SW480 (cell line): ENCODE data around the gene GNPTG.

Experiments
- DNase-seq: peaks from one replicate; pipeline ENCODE4 v3.0.0-alpha.2; 2016; ENCODE audit warnings: low spot score

Gene GNPTG

DNA sequence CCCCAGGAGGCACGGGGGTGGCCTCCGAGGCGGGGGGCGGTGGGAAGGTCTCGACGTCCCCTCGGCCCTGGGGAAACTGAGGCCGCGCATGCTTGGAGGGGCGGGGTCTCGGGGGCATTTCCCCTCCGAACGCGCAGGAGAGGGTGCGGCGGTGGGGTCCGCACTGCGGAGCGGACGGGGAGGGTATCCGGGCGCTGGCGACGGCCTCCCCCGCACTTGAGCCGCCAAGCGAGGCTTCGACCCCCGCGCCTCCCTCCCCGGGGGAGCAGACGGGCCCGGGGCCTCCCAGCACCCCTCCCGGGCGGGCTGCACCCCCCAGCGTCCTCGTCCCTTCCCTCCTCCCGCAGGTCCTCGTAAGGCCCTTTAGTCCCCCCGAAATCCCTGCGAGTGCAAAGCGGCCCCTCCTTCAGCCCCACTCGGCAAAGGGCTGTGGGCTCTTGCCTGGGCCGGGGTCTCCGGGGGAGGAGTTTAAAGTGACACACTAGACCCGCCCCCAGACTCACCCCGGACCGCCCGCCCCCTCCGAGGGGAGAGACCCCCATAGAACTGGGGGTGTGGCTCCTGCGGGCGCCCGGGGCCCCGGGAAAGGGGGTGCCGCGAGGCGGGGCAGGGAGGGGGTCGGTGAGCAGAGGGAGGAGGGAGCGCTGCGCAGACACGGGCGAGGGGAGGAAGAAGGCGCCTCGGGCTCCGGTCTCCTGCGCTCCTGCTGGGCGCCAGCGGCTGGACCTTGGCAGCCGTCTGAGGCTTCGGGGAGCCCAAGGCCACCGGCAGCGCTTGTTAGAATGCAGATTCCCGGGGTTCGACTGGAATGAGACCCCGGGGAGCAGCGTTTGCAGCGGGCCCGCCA lies 17.7 kb upstream of the GNPTG start:
- no peak for DNase-seq

DNA sequence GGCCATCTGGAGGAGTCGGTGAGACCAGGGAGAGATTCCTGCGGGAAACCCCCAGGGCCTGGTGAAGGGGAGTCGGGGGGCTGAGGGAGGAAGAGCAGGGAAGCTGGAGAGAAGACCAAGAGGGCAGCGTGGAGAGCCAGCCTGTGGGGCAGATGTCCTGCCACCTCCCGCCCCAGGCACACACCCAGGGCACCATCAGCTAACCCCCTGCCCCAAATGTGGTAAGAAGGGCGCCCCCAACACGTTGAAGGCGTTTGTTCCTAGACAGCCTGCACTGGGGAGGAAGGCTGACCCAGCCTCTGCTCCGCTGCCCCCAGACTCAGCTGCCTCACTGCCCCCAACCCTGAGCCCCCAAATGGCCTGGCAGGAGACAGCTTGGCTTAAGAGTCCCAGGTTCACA lies 17.0 kb upstream of the GNPTG start:
- DNase-seq, result no peak

DNA sequence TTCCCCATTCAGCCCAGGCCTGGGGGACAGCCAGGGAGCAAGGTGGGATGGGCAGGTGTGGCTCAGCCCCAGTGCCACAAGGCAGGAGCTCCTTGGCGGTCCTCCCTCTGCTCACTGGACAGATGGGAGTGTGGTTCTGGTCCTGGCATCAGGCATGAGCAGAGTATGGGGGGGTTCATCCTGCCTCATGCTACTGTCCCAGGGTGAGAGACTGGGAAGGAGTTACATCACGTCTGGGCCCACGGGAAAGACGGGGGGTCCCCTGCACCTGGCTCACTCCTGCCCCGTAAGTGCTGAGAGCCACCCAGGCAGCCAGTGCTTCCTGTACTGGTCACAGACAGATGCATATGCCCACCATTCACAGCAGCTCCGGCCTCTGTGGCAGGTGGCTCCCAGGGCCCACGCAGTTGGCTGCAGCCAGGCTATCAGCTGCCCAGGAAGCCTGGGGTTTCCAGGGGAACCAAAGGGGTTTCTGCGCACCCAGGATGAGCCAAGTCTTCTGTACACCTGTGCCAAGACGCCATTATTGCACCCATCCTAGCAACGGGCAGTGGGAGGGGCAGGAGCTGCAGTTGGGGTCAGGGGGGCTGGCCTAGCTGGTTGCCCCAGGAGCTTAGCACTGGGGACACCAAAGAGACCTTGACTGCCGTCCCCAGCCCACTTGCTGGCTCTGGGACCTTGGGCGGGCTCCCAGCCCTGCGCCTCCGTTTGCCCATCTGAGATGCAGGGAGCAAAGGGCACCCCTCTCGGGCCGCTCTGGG lies 16.3 kb upstream of the GNPTG start:
- no peak for DNase-seq

DNA sequence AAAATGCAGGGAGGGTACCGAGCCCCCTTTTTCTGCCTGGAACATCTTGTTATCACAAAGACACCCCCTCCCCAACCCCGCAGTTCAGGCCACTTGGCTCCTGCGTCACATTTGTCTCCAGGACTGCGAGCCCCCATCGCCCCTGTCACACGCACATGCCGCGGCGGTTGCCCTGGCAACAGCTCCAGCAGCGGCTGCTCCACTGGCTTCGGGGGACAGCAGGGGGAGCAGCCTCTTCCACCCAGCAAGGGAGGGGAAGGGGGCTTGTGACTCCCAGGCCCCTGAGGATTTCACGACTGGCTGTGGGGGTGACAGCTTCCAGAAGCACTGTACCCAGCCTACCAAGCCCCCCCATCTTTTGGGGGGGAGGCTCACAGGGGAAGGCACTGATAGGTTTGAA lies 15.7 kb upstream of the GNPTG start:
- no peak for DNase-seq

DNA sequence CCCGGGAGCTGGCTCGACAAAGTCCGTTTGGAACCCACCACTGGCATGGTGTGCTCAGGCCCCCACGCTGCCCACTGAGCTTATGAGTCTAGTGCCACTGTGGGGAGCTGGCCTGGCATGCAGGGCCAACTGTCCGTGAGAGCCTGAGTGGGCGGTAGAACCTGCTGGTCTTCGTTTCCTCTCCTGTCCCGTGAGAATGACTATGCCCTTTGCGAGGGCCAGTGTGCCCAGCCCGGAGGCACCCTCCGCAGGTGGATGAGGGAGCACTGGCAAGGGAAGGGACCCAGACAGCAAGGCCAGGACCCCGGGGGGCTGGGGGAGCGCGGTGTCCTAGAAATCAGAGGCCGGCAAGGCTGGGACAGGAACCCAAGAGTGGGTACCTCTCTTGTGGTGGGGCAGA lies 15.1 kb upstream of the GNPTG start:
- no peak for DNase-seq

DNA sequence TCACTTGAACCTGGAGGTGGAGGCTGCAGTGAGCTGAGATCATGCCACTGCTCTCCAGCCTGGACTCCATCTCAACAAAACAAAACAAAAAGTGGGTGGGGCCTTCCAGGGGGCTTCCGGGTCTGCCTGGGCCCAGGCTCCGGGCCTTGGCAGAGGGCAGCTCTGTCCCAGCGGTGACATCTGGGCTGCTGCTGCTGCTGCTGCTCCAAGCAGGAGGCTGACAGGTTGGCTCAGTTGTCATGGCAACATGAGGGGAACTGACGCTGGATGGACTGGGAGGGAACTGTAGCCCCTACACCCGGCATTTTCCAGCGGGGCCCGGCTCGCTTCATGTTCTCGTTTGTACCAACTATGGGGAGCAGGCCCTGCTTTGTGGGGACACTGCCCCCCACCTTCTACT lies 14.2 kb upstream of the GNPTG start:
- no peak for DNase-seq

DNA sequence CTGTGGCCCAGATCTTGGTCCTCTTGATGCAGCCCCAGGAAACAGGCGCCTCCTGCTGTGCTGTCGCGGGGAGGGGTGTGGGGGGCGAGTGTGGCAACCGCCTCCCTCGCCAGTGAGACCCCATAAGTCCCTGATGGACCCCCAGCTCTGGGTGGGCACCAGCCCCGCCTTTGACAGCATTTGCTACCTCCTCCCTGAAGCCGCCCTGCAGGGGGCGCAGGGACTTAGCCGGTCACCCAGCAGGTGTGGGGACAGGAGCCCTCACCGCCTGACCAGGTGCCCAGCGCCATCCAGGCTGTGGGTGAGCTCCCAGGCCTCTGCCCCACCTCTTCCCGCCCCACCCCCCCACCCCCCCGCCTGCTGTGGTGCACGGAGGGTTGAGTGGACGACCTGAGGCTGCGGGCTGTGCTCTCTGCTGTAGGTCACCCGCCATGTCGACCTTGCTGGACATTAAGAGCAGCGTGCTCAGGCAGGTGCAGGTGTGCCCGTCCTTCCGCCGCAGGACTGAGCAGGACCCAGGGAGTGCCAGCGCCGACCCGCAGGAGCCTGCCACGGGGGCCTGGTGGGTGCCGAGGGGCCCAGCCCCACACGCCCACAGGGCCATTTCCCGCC lies 13.5 kb upstream of the GNPTG start:
- peak; percentile 54 for DNase-seq

DNA sequence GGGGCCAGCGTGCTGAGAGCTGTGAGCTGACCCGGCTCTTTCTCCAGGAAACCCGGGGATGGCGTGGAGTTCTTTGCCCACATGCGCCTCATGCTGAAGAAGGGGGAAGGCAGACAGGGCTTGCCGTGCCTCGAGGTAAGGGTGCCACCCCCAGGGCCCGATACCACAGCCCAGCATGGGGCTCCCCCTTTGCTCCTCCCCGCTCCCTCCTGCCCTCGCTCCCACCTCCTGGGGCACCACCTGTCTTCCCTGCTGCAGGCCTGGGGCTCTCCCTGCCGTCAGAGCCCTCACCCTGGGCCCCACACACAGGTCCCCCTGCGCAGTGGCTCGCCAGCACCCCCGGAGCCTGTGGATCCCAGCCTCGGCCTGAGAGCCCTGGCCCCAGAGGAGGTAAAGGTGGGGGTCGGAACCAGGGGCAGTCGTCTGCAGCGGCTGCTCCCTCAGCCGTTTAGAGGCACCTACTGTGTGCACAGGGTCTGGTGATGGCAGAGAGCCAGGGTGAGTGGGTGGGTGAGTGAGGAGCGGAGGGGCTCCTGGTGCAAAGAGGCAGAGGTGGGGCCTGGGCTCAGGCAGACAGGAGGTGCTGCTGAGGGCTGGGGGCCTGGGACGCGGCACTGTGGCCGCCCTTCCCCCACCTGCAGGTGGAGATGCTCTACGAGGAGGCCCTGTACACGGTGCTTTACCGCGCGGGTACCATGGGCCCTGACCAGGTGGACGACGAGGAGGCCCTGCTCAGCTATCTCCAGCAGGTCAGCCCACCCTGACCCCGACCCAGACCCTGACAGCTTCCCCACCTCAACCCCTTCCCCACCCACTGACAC lies 12.7 kb upstream of the GNPTG start:
- DNase-seq, result no peak

DNA sequence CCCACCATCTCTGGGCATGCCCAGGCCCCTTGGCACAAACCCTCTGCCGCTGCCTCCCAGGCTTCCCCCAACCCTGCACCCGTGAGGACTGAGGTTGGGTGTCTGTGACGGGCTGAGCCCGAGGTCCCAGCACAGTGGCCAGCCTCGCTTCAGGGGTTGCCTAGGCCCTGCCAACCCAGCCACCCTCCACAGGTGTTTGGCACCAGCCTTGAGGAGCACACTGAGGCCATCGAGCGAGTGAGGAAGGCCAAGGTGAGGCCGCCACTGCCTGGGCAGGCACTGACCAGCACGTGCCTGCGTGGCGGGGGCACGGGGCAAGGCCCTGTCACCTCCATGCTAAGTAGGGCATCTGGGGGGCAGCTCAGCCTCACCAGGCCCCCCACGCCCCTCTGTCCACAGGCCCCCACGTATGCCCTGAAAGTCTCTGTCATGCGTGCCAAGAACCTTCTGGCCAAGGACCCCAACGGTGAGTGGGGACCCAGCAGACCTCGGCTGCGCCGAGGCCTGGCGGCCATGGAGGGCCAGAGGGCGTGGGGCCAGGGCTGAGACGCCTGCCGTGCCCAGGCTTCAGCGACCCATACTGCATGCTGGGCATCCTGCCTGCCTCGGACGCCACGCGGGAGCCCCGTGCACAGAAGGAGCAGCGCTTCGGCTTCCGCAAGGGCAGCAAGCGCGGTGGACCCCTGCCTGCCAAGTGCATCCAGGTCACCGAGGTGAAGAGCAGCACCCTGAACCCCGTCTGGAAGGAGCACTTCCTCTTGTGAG lies 10.8 kb upstream of the GNPTG start:
- no peak for DNase-seq

DNA sequence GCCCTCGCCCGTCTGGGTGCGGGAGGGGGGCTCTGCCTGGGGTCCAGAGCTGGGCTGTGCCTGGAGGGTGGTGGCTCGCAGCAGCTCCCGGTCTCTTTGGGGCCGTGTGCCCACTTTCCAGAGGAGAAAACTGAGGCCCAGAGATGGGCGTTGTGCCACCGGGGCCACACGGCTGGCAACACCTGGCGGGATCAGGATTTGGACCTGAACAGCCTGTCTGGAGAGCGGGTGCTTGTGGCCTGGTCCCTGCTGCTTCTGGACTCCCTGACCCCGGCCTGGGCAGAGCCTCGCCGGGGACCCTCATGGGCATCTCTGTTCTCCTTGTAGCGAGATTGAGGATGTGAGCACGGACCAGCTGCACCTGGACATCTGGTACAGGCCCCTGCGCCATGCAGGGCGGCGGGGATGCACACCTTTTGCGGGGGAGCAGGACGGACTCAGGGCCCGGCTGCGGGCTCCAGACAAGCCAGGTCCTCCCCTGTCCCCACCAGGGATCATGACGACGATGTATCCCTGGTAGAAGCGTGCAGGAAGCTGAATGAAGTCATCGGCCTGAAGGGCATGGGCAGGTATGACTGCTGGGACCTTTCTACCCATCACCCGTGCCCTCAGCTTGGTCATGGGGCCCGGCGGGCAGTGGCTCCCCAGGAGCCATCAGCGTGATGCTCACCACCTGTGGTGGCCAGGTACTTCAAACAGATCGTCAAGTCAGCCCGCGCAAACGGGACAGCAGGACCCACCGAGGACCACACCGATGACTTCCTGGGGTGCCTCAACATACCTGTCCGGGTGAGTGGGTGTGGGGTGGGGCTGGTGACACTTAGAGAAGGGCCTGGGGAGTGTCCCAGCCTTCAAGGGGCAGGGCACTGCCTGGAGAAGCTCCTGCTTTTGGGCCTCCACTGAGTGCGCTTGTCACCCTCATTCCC lies 10.0 kb upstream of the GNPTG start:
- DNase-seq, result no peak

DNA sequence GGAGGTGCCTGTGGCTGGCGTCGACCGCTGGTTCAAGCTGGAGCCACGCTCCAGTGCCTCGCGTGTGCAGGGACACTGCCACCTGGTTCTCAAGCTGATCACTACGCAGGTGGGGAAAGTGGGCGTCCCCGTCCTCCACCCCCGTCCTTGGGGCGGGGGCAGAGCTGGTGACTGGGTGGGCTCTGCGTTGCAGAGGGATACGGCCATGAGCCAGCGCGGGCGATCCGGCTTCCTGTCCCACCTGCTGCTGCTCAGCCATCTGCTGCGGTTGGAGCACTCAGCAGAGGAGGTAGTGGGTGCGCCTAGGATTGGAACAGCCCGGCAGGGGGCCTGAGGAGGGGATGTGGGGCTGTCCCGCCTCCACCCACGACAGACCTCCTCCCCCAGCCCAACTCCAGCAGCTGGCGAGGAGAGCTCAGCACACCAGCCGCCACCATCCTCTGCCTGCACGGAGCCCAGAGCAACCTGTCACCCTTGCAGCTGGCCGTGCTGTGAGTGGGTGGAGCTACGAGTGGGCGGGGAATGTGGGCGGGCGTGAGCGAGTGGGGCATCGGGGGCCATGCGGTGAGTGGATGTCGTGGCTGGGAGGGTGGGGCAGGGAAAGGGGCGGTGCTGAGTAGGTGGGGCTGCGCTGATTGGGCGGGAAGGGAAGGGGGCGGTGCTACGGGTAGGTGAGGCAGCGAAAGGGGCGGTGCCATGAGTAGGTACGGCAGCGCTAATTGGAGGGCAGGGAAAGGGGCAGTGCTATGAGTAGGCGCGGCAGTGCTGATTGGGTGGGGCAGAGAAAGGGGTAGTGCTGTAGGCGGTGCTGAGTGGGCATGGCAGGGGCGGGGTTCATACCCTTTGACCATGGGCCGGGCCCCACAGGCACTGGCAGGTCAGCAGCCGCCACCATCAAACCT lies 9.0 kb upstream of the GNPTG start:
- DNase-seq, result peak; percentile 99

DNA sequence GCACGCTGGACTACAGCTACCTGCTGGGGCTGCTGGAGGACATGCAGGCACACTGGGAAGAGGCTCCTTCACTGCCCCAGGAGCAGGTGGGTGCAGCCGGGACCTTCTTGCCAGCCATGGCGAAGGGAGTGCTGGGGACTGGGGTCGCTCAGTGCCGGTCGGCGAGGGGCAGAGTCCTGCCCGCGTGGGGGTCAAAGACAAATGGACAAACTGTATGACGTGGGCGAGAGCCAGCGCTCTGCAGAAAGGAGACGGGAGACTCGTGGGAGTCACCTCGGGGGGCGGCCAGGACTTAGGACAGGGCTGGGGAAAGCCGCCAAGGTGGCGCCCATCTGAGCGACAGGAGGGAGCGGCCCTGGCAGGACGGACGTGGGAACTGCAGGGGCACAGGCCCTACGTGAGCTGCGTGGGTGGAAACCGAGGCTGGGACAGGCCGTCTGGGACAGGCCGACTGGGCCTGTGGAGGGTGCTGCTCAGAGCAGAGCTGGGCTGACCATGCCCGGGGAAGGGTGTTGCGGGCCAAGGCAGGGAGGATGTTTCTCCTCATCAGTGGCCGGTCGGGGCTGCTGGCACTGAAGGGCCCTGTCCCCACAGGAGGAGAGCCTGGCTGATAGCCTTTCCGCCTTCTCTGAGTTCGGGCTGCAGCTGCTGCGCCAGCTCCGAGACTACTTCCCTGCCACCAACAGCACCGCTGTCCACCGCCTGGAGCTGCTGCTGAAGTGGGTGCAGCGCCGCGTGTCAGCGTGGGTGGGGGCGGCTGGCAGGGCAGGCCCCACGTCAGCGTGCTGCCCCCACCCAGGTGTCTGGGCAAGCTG lies 8.1 kb upstream of the GNPTG start:
- no peak for DNase-seq

DNA sequence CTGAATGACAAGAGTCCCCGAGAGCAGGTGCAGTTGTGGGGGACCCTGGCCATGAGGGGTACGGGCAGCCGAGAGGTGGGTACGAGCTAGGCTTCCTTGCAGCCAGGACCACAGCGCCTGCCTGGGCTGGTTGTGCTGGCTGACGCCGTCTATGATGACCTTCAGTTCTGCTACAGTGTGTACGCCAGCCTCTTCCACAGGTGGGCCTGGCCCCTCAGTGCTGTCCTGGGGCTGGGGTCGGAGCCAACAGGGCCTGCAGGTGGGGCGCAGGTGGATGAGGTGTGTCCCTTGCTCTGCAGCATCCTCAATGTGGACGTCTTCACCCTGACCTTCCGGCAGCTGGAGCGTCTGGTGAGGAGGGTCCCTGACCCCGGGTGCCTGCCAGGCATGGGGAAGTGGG lies 7.2 kb upstream of the GNPTG start:
- no peak for DNase-seq

DNA sequence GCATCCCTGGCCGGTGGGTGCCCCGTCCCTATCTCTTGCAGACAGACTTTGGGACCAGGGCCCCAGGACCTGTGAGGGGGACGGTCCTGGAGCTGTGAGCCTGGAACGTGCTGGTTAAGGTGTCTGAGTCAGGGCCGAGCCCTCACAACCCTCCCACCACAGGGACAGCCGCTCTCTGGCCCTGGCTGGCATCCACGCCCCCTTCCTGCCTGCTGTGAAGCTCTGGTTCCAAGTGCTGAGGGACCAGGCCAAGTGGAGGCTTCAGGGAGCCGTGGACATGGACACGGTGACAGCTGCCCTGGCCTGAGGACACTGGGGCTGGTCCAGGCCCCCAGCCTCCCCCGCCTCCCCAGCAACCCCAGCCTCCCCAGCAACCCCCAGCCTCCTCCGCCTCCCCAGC lies 6.6 kb upstream of the GNPTG start:
- no peak for DNase-seq

DNA sequence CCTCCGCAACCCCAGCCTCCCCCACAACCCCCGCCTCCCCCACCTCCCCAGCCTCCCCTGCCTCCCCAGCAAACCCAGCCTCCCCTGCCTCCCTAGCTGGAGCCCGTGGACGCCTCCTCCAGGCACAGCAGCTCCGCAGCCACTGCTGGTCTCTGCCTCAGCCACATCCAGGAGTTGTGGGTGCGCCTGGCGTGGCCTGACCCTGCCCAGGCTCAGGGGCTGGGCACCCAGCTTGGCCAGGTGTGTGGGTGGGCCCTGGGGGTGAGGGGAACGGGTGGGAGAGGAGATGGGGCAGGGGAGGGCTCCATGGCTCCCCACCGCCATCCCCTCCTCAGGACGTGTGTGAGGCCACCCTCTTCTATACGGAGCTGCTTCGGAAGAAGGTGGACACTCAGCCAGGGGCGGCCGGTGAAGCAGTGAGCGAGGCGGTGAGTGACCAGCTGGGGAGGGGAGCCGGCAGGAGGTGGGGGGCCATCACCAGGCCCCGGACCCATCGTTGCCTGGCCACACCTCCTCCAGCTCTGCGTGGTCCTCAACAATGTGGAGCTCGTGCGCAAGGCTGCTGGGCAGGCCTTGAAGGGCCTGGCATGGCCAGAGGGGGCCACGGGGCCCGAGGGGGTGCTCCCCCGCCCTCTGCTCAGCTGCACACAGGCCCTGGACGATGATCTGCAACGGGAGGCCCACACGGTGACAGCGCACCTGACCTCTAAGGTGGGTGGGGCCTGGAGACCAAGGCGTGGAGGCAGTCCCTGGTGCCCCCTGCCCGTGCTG lies 5.9 kb upstream of the GNPTG start:
- DNase-seq, result no peak

DNA sequence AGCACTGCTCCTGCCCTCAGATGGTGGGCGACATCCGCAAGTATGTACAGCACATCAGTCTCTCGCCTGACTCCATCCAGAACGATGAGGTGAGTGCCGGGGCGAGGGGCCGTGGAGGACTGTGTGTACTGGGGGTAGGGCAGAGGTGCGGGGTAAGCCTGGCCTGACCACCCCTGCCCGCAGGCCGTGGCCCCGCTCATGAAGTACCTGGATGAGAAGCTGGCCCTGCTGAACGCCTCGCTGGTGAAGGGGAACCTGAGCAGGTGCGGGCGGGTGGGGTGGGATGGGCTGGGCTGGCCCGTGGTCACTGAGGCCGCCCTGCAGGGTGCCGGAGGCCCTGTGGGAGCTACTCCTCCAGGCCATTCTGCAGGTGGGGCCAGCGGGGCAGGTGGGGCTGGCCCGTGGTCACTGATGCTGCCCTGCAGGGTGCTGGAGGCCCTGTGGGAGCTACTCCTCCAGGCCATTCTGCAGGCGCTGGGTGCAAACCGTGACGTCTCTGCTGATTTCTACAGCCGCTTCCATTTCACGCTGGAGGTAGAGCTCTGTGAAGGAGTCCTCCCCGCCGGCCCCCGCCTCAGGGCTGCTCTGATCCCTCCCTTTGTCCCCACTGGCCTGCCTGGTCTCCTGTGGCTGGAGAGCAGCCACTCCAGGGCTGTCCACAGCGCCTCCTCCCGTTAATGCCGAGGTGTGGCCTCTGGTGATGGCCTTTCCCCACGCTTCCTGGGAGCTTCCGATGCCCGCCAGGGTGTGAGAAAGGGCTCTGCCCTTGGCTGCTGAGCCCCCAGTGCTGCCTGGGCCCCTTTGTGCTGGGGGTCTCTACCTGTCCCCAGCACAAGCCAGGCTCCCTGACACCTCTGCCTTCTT lies 5.1 kb upstream of the GNPTG start:
- DNase-seq, result no peak
